ENCODE data around the gene LRRC4C. TPM values are rescaled to one million over a fixed set of nuclear protein-coding genes. Genes with fewer than 3 reads are reported as not detected.

Gene LRRC4C
- total RNA-seq, 2 experiments from 2014 or later, result not detected

GRCh38 chr11:41119484-41119883 lies 340.0 kb downstream of the LRRC4C start:
- Mint-ChIP-seq H3K4me3 (no peak overlapping the region), H3K27me3 (no peaks in the 10 kb centered on the region), H3K4me1 (ENCODE audit: low read depth) (no peaks in the 10 kb centered on the region), H3K36me3 (ENCODE audit: low read depth) (no peaks in the 10 kb centered on the region), H3K27ac (no peak overlapping the region), H3K9me3 (no peaks in the 10 kb centered on the region)
- H3K4me3 ChIP-seq (ENCODE audit: low read length), result no peak overlapping the region
- CTCF ChIA-PET, result no interaction called here
- POLR2A ChIA-PET, result no interaction called here
- no peaks in the 10 kb centered on the region for H3K4me1 ChIP-seq (ENCODE audit: insufficient read depth, low read length)
- H3K27ac ChIP-seq (ENCODE audit: low read depth in 1 of 2, low read length in 2 of 2), result no peak overlapping the region
- ATAC-seq (ENCODE audit: poor library complexity) (no peak), DNase-seq (no peak)
- no peak for TF ChIP-seq CTCF (IDR thresholded peaks at IDR 0.05)
- intact Hi-C loops (cut with DNase I, micrococcal nuclease), result no loop called here
- no peaks in the 10 kb centered on the region for H3K36me3 ChIP-seq (ENCODE audit: insufficient read depth, low read length)
- no peaks in the 10 kb centered on the region for H3K27me3 ChIP-seq (ENCODE audit: control insufficient read depth in 1 of 2, insufficient read depth in 2 of 2, low read length in 2 of 2)
- no peaks in the 10 kb centered on the region for H3K9me3 ChIP-seq (ENCODE audit: control insufficient read depth in 1 of 2, insufficient read depth in 1 of 2, low read length in 2 of 2)

GRCh38 chr11:41118521-41118920 lies 340.9 kb downstream of the LRRC4C start:
- Mint-ChIP-seq H3K9me3 (no peaks in the 10 kb centered on the region), H3K36me3 (ENCODE audit: low read depth) (no peaks in the 10 kb centered on the region), H3K27me3 (no peaks in the 10 kb centered on the region), H3K4me1 (ENCODE audit: low read depth) (no peaks in the 10 kb centered on the region), H3K4me3 (no peak overlapping the region), H3K27ac (no peak overlapping the region)
- no peak for TF ChIP-seq CTCF (IDR thresholded peaks at IDR 0.05)
- Histone ChIP-seq H3K9me3 (ENCODE audit: control insufficient read depth in 1 of 2, insufficient read depth in 1 of 2, low read length in 2 of 2) (no peaks in the 10 kb centered on the region), H3K27me3 (ENCODE audit: control insufficient read depth in 1 of 2, insufficient read depth in 2 of 2, low read length in 2 of 2) (no peaks in the 10 kb centered on the region), H3K4me3 (ENCODE audit: low read length) (no peak overlapping the region), H3K36me3 (ENCODE audit: insufficient read depth, low read length) (no peaks in the 10 kb centered on the region), H3K4me1 (ENCODE audit: insufficient read depth, low read length) (no peaks in the 10 kb centered on the region), H3K27ac (ENCODE audit: low read depth in 1 of 2, low read length in 2 of 2) (no peak overlapping the region)
- ATAC-seq (ENCODE audit: poor library complexity), result no peak
- POLR2A ChIA-PET, result no interaction called here
- CTCF ChIA-PET, result no interaction called here
- intact Hi-C loops (cut with DNase I, micrococcal nuclease), result no loop called here
- no peak for DNase-seq

GRCh38 chr11:41116970-41117369 lies 342.5 kb downstream of the LRRC4C start:
- CTCF ChIA-PET, result no interaction called here
- DNase-seq (no peak), ATAC-seq (ENCODE audit: poor library complexity) (no peak)
- no peak overlapping the region for H3K27ac Mint-ChIP-seq
- POLR2A ChIA-PET, result no interaction called here
- no peak overlapping the region for H3K27ac ChIP-seq (ENCODE audit: low read depth in 1 of 2, low read length in 2 of 2)
- H3K4me3 ChIP-seq (ENCODE audit: low read length), result no peak overlapping the region
- H3K27me3 Mint-ChIP-seq, result no peaks in the 10 kb centered on the region
- H3K27me3 ChIP-seq (ENCODE audit: control insufficient read depth in 1 of 2, insufficient read depth in 2 of 2, low read length in 2 of 2), result no peaks in the 10 kb centered on the region
- H3K9me3 ChIP-seq (ENCODE audit: control insufficient read depth in 1 of 2, insufficient read depth in 1 of 2, low read length in 2 of 2), result no peaks in the 10 kb centered on the region
- intact Hi-C loops (cut with DNase I, micrococcal nuclease), result no loop called here
- no peaks in the 10 kb centered on the region for H3K4me1 Mint-ChIP-seq (ENCODE audit: low read depth)
- H3K4me3 Mint-ChIP-seq, result no peak overlapping the region
- no peaks in the 10 kb centered on the region for H3K9me3 Mint-ChIP-seq
- H3K4me1 ChIP-seq (ENCODE audit: insufficient read depth, low read length), result no peaks in the 10 kb centered on the region
- TF ChIP-seq CTCF (IDR thresholded peaks at IDR 0.05), result no peak
- no peaks in the 10 kb centered on the region for H3K36me3 ChIP-seq (ENCODE audit: insufficient read depth, low read length)
- no peaks in the 10 kb centered on the region for H3K36me3 Mint-ChIP-seq (ENCODE audit: low read depth)

Data from CD4-positive, alpha-beta T cell (primary cell).